Prostate gland (tissue), 2 donors: ENCODE results near the gene MORC3.

ENCODE experiments used
- POLR2A ChIP-seq: fragments of 450-650 bp; IDR thresholded peaks from one replicate; pipeline ENCODE4 v1.6.1; 2016; ENCODE audit warnings: antibody characterized with exemption, mild to moderate bottlenecking
- TF ChIP-seq, protein P1 (sequence below), 4 experiments: fragments of 200-600 bp in 2 of 4; fragments of 450-650 bp in 2 of 4; sonication (generic) in 2 of 4; IDR thresholded peaks; 1 replicate in 3 of 4; 2 replicates in 1 of 4; pipeline ENCODE4 v1.5.1; 2016 to 2019; ENCODE audit warnings: antibody characterized with exemption in 4 of 4, mild to moderate bottlenecking in 2 of 4, moderate library complexity in 2 of 4

DNA sequence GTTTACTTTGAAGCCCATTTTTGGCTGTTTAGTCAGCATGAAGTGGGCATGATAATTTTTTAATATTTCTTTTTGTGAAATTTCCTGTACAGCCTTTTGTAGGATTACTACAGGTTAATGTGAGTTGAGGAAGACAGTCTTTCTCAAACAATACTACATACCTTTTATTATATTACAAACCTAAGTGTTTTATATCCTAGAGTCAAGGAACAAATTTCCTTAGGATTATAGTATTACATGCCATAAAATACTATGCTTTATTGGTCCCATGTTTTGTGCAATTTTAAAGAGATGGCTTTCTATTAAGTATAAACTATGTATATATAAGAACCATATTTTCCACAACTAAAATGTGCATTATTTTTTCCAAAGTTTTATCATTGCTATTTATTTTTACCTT, 56.0 kb downstream of the MORC3 start:
- TF ChIP-seq, protein P1, sequence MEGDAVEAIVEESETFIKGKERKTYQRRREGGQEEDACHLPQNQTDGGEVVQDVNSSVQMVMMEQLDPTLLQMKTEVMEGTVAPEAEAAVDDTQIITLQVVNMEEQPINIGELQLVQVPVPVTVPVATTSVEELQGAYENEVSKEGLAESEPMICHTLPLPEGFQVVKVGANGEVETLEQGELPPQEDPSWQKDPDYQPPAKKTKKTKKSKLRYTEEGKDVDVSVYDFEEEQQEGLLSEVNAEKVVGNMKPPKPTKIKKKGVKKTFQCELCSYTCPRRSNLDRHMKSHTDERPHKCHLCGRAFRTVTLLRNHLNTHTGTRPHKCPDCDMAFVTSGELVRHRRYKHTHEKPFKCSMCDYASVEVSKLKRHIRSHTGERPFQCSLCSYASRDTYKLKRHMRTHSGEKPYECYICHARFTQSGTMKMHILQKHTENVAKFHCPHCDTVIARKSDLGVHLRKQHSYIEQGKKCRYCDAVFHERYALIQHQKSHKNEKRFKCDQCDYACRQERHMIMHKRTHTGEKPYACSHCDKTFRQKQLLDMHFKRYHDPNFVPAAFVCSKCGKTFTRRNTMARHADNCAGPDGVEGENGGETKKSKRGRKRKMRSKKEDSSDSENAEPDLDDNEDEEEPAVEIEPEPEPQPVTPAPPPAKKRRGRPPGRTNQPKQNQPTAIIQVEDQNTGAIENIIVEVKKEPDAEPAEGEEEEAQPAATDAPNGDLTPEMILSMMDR (IDR thresholded peaks at IDR 0.05) = no peak
- no peak for TF ChIP-seq POLR2A
